Prostate gland (tissue), 2 donors: ENCODE measurements around the gene ACER3. TPM values are rescaled to one million over a fixed set of nuclear protein-coding genes. Genes with fewer than 3 reads are reported as not detected.
"Not testable (repeated sequence)": the region's sequence is repeated elsewhere in the genome, so short reads cannot be mapped to it uniquely, and the experiment has no call there.

Experiments used
- DNase-seq: peaks from one replicate; pipeline ENCODE4 v3.0.0-alpha.2; 2019; ENCODE audit warnings: low spot score
- H3K27ac ChIP-seq, 2 donors: fragments of 200-600 bp; sonication (generic); 2 replicates each; pipeline ENCODE4 v1.5.1; 2017 to 2019
- H3K27me3 ChIP-seq: fragments of 200-600 bp; sonication (generic); replicated peaks from 2 replicates; pipeline ENCODE4 v1.5.1; 2019; ENCODE audit not compliant: insufficient read depth
- H3K36me3 ChIP-seq, 2 donors: fragments of 200-600 bp; sonication (generic); 1 replicate in 1 of 2; 2 replicates in 1 of 2; pipeline versions ENCODE4 v1.5.1 to v1.8.1; 2017 to 2019
- H3K4me1 ChIP-seq: fragments of 200-600 bp; sonication (generic); replicated peaks from 2 replicates; pipeline ENCODE4 v1.5.1; 2019
- H3K4me3 ChIP-seq, 2 donors: fragments of 200-600 bp; sonication (generic); 2 replicates each; pipeline ENCODE4 v1.5.1; 2017 to 2019
- H3K9me3 ChIP-seq: fragments of 200-600 bp; sonication (generic); 2 replicates; pipeline ENCODE4 v1.5.1; 2017
- POLR2A ChIP-seq: fragments of 450-650 bp; IDR thresholded peaks from one replicate; pipeline ENCODE4 v1.6.1; 2016; ENCODE audit warnings: antibody characterized with exemption, mild to moderate bottlenecking
- POLR2AphosphoS5 ChIP-seq: sonication (generic); formaldehyde crosslinking; IDR thresholded peaks from one replicate; pipeline ENCODE4 v1.6.1; 2017; ENCODE audit warnings: antibody characterized with exemption
- WGBS: methylation state at CpG from one replicate; pipeline ENCODE4 v1.1.5; 2018; 5-methylcytosine and 5-hydroxymethylcytosine counted together
- intact Hi-C: fragments of 100-400 bp; cut with DNase I; formaldehyde crosslinking; loops from one replicate; pipeline ENCODE4 v1.14.2; 2022
- total RNA-seq, 2 donors: library from RNA; depleted of rRNA; stranded (reverse); fragments of >200 nt; gene quantifications; one replicate each; pipeline ENCODE4 v1.1.0, GENCODE V29; 2016
- TF ChIP-seq, protein P1 (sequence below), 4 experiments: fragments of 200-600 bp in 2 of 4; fragments of 450-650 bp in 2 of 4; sonication (generic) in 2 of 4; IDR thresholded peaks; 1 replicate in 3 of 4; 2 replicates in 1 of 4; pipeline ENCODE4 v1.5.1; 2016 to 2019; ENCODE audit warnings: antibody characterized with exemption in 4 of 4, mild to moderate bottlenecking in 2 of 4, moderate library complexity in 2 of 4

Gene ACER3
- total RNA-seq, 2 donors from 2014 or later: 11.3 to 11.9 TPM

DNA sequence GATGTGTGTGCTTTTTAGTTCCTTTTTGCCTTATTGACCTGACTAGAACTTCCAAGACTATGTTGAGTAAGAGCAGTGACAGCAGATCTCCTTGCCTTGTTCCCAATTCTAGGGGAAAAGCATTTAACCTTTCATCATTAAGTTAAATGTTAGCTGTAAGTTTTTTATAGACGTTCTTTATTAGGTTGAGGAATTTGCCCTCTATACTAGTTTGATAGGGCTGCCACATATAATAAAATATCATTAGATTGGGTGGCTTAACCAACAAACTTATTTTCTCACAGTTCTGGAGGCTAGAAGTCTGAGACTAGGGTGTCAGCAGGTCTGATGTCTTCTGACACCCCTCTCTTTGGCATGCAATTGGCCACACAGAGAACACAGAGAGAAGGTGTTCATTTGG, 140.9 kb downstream of the ACER3 start:
- Histone ChIP-seq H3K36me3 (no peaks in the 10 kb centered on the region), H3K27ac (no peak overlapping the region), H3K9me3 (no peaks in the 10 kb centered on the region), H3K27me3 (no peaks in the 10 kb centered on the region), H3K4me1 (no peaks in the 10 kb centered on the region), H3K4me3 (no peak overlapping the region)
- intact Hi-C loops: no loop called here
- no peak for DNase-seq
- WGBS: 45% methylated on average over 1 of the region's 1 CpG
- TF ChIP-seq POLR2AphosphoS5 (no peak), POLR2A (no peak)
- TF ChIP-seq, protein P1, sequence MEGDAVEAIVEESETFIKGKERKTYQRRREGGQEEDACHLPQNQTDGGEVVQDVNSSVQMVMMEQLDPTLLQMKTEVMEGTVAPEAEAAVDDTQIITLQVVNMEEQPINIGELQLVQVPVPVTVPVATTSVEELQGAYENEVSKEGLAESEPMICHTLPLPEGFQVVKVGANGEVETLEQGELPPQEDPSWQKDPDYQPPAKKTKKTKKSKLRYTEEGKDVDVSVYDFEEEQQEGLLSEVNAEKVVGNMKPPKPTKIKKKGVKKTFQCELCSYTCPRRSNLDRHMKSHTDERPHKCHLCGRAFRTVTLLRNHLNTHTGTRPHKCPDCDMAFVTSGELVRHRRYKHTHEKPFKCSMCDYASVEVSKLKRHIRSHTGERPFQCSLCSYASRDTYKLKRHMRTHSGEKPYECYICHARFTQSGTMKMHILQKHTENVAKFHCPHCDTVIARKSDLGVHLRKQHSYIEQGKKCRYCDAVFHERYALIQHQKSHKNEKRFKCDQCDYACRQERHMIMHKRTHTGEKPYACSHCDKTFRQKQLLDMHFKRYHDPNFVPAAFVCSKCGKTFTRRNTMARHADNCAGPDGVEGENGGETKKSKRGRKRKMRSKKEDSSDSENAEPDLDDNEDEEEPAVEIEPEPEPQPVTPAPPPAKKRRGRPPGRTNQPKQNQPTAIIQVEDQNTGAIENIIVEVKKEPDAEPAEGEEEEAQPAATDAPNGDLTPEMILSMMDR (IDR thresholded peaks at IDR 0.05): no peak

DNA sequence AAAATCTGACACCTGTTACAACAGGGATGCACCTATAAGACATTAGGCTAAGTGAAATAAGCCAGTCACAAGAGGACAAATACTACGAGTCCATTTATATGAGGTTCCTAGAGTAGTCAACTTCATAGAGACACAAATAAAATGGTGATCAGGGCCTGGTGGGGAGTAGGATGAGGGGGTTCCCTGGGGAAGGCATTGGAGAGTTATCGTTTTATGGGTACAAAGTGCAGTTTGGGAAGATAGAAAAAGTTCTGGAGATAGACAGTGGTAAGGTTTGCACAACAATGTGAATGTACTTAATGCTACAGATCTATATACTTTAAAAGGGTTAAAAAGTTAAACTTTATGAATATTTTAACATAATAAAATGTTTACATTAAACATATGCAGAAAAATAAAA, 142.1 kb downstream of the ACER3 start:
- TF ChIP-seq, protein P1 (IDR thresholded peaks at IDR 0.05): no peak
- no peak for TF ChIP-seq POLR2AphosphoS5
- no peak for TF ChIP-seq POLR2A
- Histone ChIP-seq H3K9me3 (no peaks in the 10 kb centered on the region), H3K4me3 (no peak overlapping the region), H3K27ac (no peak overlapping the region), H3K4me1 (no peaks in the 10 kb centered on the region), H3K36me3 (no peaks in the 10 kb centered on the region), H3K27me3 (no peaks in the 10 kb centered on the region)
- intact Hi-C loops: no loop called here
- WGBS: 98% methylated on average over 2 of the region's 2 CpGs
- no peak for DNase-seq

DNA sequence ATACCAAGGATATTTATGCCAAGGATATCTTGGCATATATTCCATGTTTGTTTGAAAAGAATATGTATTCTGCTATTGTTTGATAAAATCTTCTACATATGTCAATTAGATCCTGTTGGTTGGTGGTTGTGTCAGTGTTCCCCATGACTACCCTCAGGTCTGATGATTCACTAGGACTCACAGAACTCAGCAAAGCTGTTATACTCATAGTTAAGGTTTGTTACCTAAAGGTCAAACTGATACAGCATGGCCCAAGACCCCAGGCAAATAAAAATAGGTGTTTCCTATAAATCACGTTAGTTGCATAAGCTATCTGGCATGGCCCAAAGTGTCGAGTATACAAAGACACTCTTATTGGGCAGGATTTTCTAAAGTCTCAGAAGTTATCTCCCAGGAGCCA, 143.2 kb downstream of the ACER3 start:
- no peak for DNase-seq
- TF ChIP-seq POLR2AphosphoS5 (no peak), POLR2A (no peak)
- TF ChIP-seq, protein P1 (IDR thresholded peaks at IDR 0.05): no peak
- 50% methylated on average over 2 of the region's 2 CpGs for WGBS
- intact Hi-C loops: no loop called here
- no peaks in the 10 kb centered on the region for H3K27me3 ChIP-seq
- H3K4me3 ChIP-seq: no peak overlapping the region
- no peaks in the 10 kb centered on the region for H3K9me3 ChIP-seq
- no peaks in the 10 kb centered on the region for H3K36me3 ChIP-seq
- no peak overlapping the region for H3K27ac ChIP-seq
- H3K4me1 ChIP-seq: no peaks in the 10 kb centered on the region

DNA sequence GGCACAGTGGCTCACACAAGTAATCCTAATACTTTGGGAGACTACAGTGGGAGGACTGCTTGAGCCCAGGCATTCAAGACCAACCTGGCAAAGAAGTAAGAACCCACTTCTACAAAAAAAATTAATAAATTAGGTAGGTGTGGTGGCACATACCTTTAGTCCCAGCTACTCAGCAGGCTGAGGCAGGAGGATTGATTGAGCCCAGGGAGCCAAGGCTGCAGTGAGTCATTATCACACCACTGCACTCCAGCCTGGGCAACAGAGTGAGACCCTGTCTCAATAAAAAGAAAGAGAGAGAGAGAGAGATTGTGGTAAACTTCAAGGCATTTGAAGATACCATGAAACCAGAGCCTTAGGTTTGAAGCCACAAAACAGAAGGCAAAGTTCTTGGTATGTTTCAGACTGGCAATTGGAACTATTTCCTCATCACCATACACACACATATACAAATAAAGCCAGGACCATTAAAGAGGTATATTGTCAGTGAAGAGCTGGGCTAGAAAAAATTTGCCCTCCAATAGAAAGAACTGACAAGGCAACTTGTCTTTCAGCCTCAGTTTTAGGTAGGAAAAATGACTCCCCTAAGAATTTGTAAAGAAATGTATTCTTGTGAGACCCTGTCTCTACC, 148.9 kb downstream of the ACER3 start:
- no peaks in the 10 kb centered on the region for H3K27me3 ChIP-seq
- TF ChIP-seq, protein P1 (IDR thresholded peaks at IDR 0.05): no peak
- TF ChIP-seq POLR2AphosphoS5 (no peak), POLR2A (no peak)
- no peak overlapping the region for H3K27ac ChIP-seq
- no peaks in the 10 kb centered on the region for H3K4me1 ChIP-seq
- DNase-seq: no peak
- no peak overlapping the region for H3K4me3 ChIP-seq
- no peaks in the 10 kb centered on the region for H3K36me3 ChIP-seq
- H3K9me3 ChIP-seq: no peaks in the 10 kb centered on the region
- intact Hi-C loops: no loop called here

DNA sequence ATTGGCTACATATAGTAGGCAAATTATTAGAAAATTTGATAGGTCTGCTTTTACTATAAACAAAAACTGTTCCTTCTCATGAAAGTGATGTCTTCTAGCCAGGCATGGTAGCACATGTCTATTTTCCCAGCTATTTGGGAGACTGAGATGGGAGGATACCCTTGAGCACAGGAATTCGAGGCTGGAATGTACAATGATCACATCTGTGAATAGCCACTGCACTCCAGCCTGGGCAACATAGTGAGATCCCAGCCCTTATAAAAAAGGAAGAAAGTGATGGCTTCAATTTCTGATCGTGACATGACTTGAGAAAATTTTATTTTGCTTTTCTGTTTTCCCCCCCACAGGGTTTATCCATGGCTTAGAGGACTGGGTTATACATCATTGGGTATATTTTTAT, 154.0 kb downstream of the ACER3 start:
- 92% methylated on average over 2 of the region's 2 CpGs for WGBS
- no peak overlapping the region for H3K27ac ChIP-seq
- DNase-seq: no peak
- no peaks in the 10 kb centered on the region for H3K9me3 ChIP-seq
- no peaks in the 10 kb centered on the region for H3K27me3 ChIP-seq
- TF ChIP-seq, protein P1 (IDR thresholded peaks at IDR 0.05): no peak
- TF ChIP-seq POLR2A: no peak
- no peak for TF ChIP-seq POLR2AphosphoS5
- intact Hi-C loops: no loop called here
- no peaks in the 10 kb centered on the region for H3K4me1 ChIP-seq
- no peaks in the 10 kb centered on the region for H3K36me3 ChIP-seq
- H3K4me3 ChIP-seq: no peak overlapping the region

DNA sequence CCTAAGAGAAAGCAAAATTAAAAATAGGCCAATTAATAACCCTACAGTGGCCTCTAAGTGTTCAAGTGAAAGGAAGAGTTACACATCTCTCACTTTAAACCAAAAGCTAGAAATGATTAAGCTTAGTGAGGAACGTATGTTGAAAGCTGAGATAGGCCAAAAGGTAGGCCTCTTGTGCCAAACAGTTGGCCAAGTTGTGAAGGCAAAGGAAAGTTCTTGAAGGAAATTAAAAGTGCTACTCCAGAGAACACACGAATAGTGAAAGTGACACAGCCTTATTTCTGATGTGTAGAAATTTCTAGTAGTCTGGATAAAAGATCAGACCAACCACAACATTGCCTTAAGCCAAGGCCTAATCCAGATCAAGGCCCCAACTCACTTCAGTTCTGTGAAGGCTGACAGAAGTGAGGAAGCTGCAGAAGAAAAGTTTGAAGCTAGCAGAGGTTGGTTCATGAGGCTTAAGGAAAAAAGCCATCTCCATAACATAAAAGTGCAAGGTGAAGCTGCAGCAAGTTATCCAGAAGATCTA, 157.7 kb downstream of the ACER3 start:
- H3K9me3 ChIP-seq, DNase-seq, H3K27ac ChIP-seq, intact Hi-C loops, H3K36me3 ChIP-seq, H3K4me3 ChIP-seq, H3K27me3 ChIP-seq, H3K4me1 ChIP-seq: not testable (repeated sequence)
- WGBS: 94% methylated on average over 2 of the region's 2 CpGs
